Tibial nerve (tissue), 4 donors: ENCODE results near the gene METAP1D.

Source experiments
- EP300 ChIP-seq, 2 donors: sonication (generic); formaldehyde crosslinking; IDR thresholded peaks; one replicate each; pipeline ENCODE4 v1.6.1; 2017; ENCODE audit warnings: antibody characterized with exemption in 2 of 2, mild to moderate bottlenecking in 1 of 2
- TF ChIP-seq, protein P1 (sequence below), 5 experiments: fragments of 200-600 bp in 3 of 5; fragments of 450-650 bp in 2 of 5; sonication (generic) in 3 of 5; IDR thresholded peaks; one replicate each; pipeline ENCODE4 v1.5.1; 2016 to 2019; ENCODE audit warnings: antibody characterized with exemption in 5 of 5, mild to moderate bottlenecking in 3 of 5, moderate library complexity in 2 of 5

- TF ChIP-seq, protein P1, sequence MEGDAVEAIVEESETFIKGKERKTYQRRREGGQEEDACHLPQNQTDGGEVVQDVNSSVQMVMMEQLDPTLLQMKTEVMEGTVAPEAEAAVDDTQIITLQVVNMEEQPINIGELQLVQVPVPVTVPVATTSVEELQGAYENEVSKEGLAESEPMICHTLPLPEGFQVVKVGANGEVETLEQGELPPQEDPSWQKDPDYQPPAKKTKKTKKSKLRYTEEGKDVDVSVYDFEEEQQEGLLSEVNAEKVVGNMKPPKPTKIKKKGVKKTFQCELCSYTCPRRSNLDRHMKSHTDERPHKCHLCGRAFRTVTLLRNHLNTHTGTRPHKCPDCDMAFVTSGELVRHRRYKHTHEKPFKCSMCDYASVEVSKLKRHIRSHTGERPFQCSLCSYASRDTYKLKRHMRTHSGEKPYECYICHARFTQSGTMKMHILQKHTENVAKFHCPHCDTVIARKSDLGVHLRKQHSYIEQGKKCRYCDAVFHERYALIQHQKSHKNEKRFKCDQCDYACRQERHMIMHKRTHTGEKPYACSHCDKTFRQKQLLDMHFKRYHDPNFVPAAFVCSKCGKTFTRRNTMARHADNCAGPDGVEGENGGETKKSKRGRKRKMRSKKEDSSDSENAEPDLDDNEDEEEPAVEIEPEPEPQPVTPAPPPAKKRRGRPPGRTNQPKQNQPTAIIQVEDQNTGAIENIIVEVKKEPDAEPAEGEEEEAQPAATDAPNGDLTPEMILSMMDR (IDR thresholded peaks at IDR 0.05): no peak
- no peak for TF ChIP-seq EP300 (IDR thresholded peaks at IDR 0.05)
Observed at GRCh38 chr2:172096626-172097547, 97.1 kb downstream of the METAP1D start.
